Progenitor cell of endocrine pancreas (in vitro differentiated cells): ENCODE measurements around the gene NR5A1. TPM values are rescaled to one million over a fixed set of nuclear protein-coding genes. Genes with fewer than 3 reads are reported as not detected.

Experiments
- DNase-seq: peaks from one replicate; pipeline ENCODE4 v3.0.0; 2021; ENCODE audit warnings: low spot score; ENCODE audit not compliant: unreplicated experiment
- H3K27ac Mint-ChIP-seq: 2 replicates; pipeline ENCODE4 v1.8.0; 2021; ENCODE audit warnings: mild to moderate bottlenecking, moderate library complexity, mixed read lengths
- H3K27me3 Mint-ChIP-seq: 2 replicates; pipeline ENCODE4 v1.8.0; 2021; ENCODE audit warnings: mixed read lengths
- H3K36me3 Mint-ChIP-seq: 2 replicates; pipeline ENCODE4 v1.8.0; 2022; ENCODE audit warnings: mixed read lengths; ENCODE audit not compliant: insufficient read depth
- H3K4me1 Mint-ChIP-seq: 2 replicates; pipeline ENCODE4 v1.8.0; 2021; ENCODE audit warnings: low read depth, mixed read lengths
- H3K4me3 Mint-ChIP-seq: 2 replicates; pipeline ENCODE4 v1.8.0; 2021; ENCODE audit warnings: low read depth, mild to moderate bottlenecking, moderate library complexity, mixed read lengths
- H3K9me3 Mint-ChIP-seq: 2 replicates; pipeline ENCODE4 v1.8.0; 2021; ENCODE audit warnings: low read depth, mixed read lengths
- CTCF ChIP-seq: fragments of 200-600 bp; sonication (generic); IDR thresholded peaks from one replicate; pipeline ENCODE4 v1.5.0; 2021; ENCODE audit warnings: antibody characterized with exemption, mild to moderate bottlenecking; ENCODE audit not compliant: unreplicated experiment
- total RNA-seq: library from RNA; stranded (reverse); gene quantifications from 2 replicates; pipeline ENCODE4 v1.2.1, GENCODE V29; 2021

The NR5A1 gene
- total RNA-seq, 1 donor from 2014 or later = 0.36 TPM

DNA sequence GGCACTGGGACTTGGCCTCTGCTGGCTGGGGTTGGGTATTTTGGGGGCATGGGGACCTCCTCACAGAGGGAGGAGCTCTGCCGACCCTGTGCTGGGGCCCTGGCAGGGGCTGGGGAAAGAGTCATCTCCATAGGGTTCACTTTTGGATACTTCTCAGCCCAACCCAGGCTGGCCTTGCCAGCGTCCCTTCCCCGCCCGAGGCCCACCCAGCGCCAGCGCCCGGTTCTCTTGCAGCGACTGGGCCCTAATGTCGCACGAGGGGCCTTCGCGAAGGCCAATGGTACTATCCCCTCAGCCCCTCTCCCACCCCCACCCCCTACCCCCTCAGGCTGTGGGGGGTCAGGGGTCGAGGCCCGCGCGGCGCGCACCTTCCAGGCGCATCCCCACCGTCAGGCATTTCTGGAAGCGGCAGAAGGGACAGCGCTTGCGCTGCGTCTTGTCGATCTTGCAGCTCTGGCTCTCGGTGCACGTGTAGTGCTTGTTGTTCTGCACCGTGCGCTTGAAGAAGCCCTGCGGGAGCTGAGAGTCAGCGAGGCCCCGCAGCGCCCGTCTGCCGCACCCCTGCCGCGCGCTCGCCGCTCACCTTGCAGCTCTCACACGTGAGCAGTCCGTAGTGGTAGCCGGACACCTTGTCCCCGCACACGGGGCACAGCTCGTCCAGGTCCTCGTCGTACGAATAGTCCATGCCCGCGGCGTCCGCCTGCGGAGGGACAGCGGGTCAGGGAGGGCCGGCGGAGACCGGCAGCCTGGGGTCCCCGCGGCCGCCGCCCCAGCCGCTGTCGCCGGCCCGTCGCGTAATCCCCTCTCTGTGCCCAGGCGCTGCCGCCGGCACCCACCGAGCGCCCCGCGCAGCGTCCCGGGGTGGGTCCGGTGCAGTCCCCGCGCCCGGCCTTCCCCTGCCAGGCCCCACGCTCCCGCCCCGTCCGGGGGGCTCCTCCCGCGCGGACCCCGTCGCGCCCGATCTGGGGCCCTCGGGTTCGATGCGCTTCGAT, 4.2 kb downstream of the NR5A1 start:
- H3K4me3 Mint-ChIP-seq = no peak overlapping the region
- H3K27me3 Mint-ChIP-seq = peaks cover 62% of the 10 kb centered on the region
- H3K27ac Mint-ChIP-seq = no peak overlapping the region
- no peaks in the 10 kb centered on the region for H3K36me3 Mint-ChIP-seq
- DNase-seq = no peak
- H3K4me1 Mint-ChIP-seq = peaks cover 3% of the 10 kb centered on the region
- H3K9me3 Mint-ChIP-seq = no peaks in the 10 kb centered on the region
- TF ChIP-seq CTCF = no peak

DNA sequence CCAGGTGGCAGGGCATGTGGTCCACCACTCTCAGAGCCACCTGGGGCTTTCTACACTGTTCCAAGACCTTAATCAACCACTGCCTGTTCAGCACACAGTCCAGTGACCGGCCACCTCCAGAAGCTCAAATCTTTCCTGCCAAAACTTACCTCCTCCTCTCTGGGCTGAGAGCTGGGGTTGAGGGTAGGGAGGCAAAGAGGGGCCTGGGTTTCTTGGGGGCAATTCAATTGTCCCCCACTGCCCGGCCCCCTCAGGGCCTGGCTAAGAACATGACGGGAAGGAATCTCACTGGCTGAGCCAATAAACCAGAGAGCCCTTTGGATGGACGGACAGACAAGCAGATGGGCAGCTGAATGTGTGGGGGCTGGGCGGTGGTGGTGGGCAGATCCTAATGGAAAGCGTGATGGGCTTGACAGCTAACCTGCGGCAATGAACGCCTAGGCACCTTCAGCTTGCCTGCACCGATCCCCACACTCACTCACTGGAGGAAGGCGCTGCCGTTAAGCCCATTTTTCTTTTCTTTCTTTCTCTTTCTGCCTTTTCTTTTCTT, 5.4 kb downstream of the NR5A1 start:
- Mint-ChIP-seq H3K36me3 (no peaks in the 10 kb centered on the region), H3K4me1 (peaks cover 3% of the 10 kb centered on the region), H3K9me3 (no peaks in the 10 kb centered on the region), H3K4me3 (no peak overlapping the region), H3K27me3 (peaks cover 71% of the 10 kb centered on the region), H3K27ac (no peak overlapping the region)
- no peak for DNase-seq
- TF ChIP-seq CTCF = no peak

- H3K4me3 Mint-ChIP-seq = no peak overlapping the region
- TF ChIP-seq CTCF = no peak
Measured at GRCh38 chr9:124500796-124501611, 6.2 kb downstream of the NR5A1 start.

GRCh38 chr9:124500028-124500795, 7.0 kb downstream of the NR5A1 start:
- Mint-ChIP-seq H3K36me3 (no peaks in the 10 kb centered on the region), H3K27me3 (peaks cover 66% of the 10 kb centered on the region), H3K27ac (no peak overlapping the region), H3K9me3 (no peaks in the 10 kb centered on the region), H3K4me3 (no peak overlapping the region), H3K4me1 (peaks cover 3% of the 10 kb centered on the region)
- no peak for TF ChIP-seq CTCF
- DNase-seq = no peak

More at GRCh38 chr9:124500796-124501611, 6.2 kb downstream of the NR5A1 start:
- no peaks in the 10 kb centered on the region for H3K9me3 Mint-ChIP-seq
- H3K4me1 Mint-ChIP-seq = peaks cover 3% of the 10 kb centered on the region
- DNase-seq = no peak
- no peaks in the 10 kb centered on the region for H3K36me3 Mint-ChIP-seq
- H3K27ac Mint-ChIP-seq = no peak overlapping the region
- H3K27me3 Mint-ChIP-seq = peaks cover 66% of the 10 kb centered on the region
